GM23338 (cell line): ENCODE data around the gene FES. TPM values are rescaled to one million over a fixed set of nuclear protein-coding genes. Genes with fewer than 3 reads are reported as not detected.

Source experiments
- ATAC-seq: fragments of 200-7000 bp; cut with Tn5 transposase; 3 replicates; pipeline ENCODE4 v1.9.1; 2020
- DNase-seq: peaks from one replicate; pipeline ENCODE4 v3.0.0-alpha.2; 2015; ENCODE audit warnings: low spot score
- H2AFZ ChIP-seq: fragments of 200-600 bp; sonication (generic); 2 replicates; pipeline ENCODE4 v1.8.0; 2016; ENCODE audit warnings: antibody characterized with exemption, mild to moderate bottlenecking, moderate library complexity
- H3F3A ChIP-seq: fragments of 200-600 bp; sonication (generic); replicated peaks from 2 replicates; pipeline ENCODE4 v1.8.0; 2017; ENCODE audit warnings: antibody characterized with exemption, mixed run types, low read depth
- H3K27ac ChIP-seq: fragments of 200-600 bp; sonication (generic); 2 replicates; pipeline ENCODE4 v1.6.1; 2016; ENCODE audit warnings: low read depth
- H3K27me3 ChIP-seq: fragments of 200-600 bp; sonication (generic); 2 replicates; pipeline ENCODE4 v1.8.0; 2016; ENCODE audit warnings: mild to moderate bottlenecking, mixed run types, moderate library complexity; ENCODE audit not compliant: insufficient read depth
- H3K36me3 ChIP-seq: fragments of 200-600 bp; sonication (generic); 2 replicates; pipeline ENCODE4 v1.8.0; 2016; ENCODE audit warnings: mild to moderate bottlenecking; ENCODE audit not compliant: insufficient read depth
- H3K4me1 ChIP-seq: fragments of 200-600 bp; sonication (generic); 2 replicates; pipeline ENCODE4 v1.8.0; 2016; ENCODE audit warnings: mild to moderate bottlenecking, moderate library complexity; ENCODE audit not compliant: insufficient read depth
- H3K4me2 ChIP-seq: fragments of 200-600 bp; sonication (generic); 2 replicates; pipeline ENCODE4 v1.7.1; 2017; ENCODE audit warnings: mixed run types
- H3K4me3 ChIP-seq: fragments of 200-600 bp; sonication (generic); 2 replicates; pipeline ENCODE4 v1.6.1; 2016; ENCODE audit warnings: mixed run types
- H3K79me2 ChIP-seq: fragments of 200-600 bp; sonication (generic); replicated peaks from 2 replicates; pipeline ENCODE4 v1.8.0; 2017; ENCODE audit warnings: mild to moderate bottlenecking; ENCODE audit not compliant: insufficient read depth
- H3K9me2 ChIP-seq: fragments of 200-600 bp; sonication (generic); 2 replicates; pipeline ENCODE4 v1.8.0; 2017; ENCODE audit not compliant: insufficient read depth
- H4K20me1 ChIP-seq: fragments of 200-600 bp; sonication (generic); replicated peaks from 2 replicates; pipeline ENCODE4 v1.8.0; 2017; ENCODE audit warnings: mild to moderate bottlenecking; ENCODE audit not compliant: insufficient read depth
- H3K27ac Mint-ChIP-seq: 2 replicates; pipeline ENCODE4 v1.8.0; 2020; ENCODE audit warnings: inconsistent platforms, mild to moderate bottlenecking, moderate library complexity, mixed read lengths
- H3K27me3 Mint-ChIP-seq: 3 replicates; pipeline ENCODE4 v1.8.0; 2022; ENCODE audit warnings: low read depth, mild to moderate bottlenecking, moderate library complexity, mixed read lengths, inconsistent platforms; ENCODE audit not compliant: insufficient read depth, poor library complexity
- H3K36me3 Mint-ChIP-seq: 3 replicates; pipeline ENCODE4 v1.8.0; 2021; ENCODE audit warnings: low read depth, mild to moderate bottlenecking, inconsistent platforms, moderate library complexity, mixed read lengths
- H3K4me1 Mint-ChIP-seq: 3 replicates; pipeline ENCODE4 v1.8.0; 2020; ENCODE audit warnings: mild to moderate bottlenecking, inconsistent platforms, mixed read lengths
- H3K4me3 Mint-ChIP-seq: 3 replicates; pipeline ENCODE4 v1.8.0; 2021; ENCODE audit warnings: moderate library complexity, mild to moderate bottlenecking, inconsistent platforms, mixed read lengths
- H3K9me3 Mint-ChIP-seq: 3 replicates; pipeline ENCODE4 v1.8.0; 2020; ENCODE audit warnings: moderate library complexity, mild to moderate bottlenecking, inconsistent platforms, mixed read lengths
- CREB1 ChIP-seq: fragments of 250-450 bp; sonication (Bioruptor Pico); IDR thresholded peaks from 2 replicates; pipeline ENCODE4 v1.5.0; 2020; ENCODE audit warnings: low read depth, mild to moderate bottlenecking, moderate library complexity
- ETS1 ChIP-seq: IDR thresholded peaks from 2 replicates; pipeline ENCODE4 v1.6.1; 2016; ENCODE audit warnings: antibody characterized with exemption
- EZH2 ChIP-seq: fragments of 200-600 bp; sonication (generic); IDR thresholded peaks from one replicate; pipeline ENCODE4 v1.8.0; 2017; ENCODE audit warnings: antibody characterized with exemption, mild to moderate bottlenecking, low read depth; ENCODE audit not compliant: unreplicated experiment
- EZH2phosphoT487 ChIP-seq: fragments of 200-600 bp; sonication (generic); IDR thresholded peaks from one replicate; pipeline ENCODE4 v1.8.1; 2018; ENCODE audit warnings: antibody characterized with exemption; ENCODE audit not compliant: unreplicated experiment
- JUNB ChIP-seq: IDR thresholded peaks from one replicate; pipeline ENCODE4 v1.6.1; 2016; ENCODE audit warnings: antibody characterized with exemption; ENCODE audit not compliant: unreplicated experiment
- NANOG ChIP-seq: IDR thresholded peaks from 2 replicates; pipeline ENCODE4 v1.6.1; 2016; ENCODE audit warnings: antibody characterized with exemption, borderline replicate concordance
- POLR2AphosphoS5 ChIP-seq: IDR thresholded peaks from 2 replicates; pipeline ENCODE4 v1.6.1; 2016; ENCODE audit warnings: antibody characterized with exemption, low read depth
- REST ChIP-seq: IDR thresholded peaks from one replicate; pipeline ENCODE4 v1.6.1; 2018; ENCODE audit warnings: antibody characterized with exemption; ENCODE audit not compliant: unreplicated experiment
- STAT1 ChIP-seq: IDR thresholded peaks from one replicate; pipeline ENCODE4 v1.6.1; 2016; ENCODE audit warnings: antibody characterized with exemption; ENCODE audit not compliant: unreplicated experiment
- ZNF114 ChIP-seq: fragments of 250-450 bp; sonication (Bioruptor Pico); IDR thresholded peaks from 2 replicates; pipeline ENCODE4 v1.5.0; 2020; ENCODE audit warnings: mild to moderate bottlenecking, moderate library complexity
- ZNF331 ChIP-seq: fragments of 250-450 bp; sonication (Bioruptor Pico); IDR thresholded peaks from 2 replicates; pipeline ENCODE4 v1.5.0; 2020; ENCODE audit warnings: low read depth, mild to moderate bottlenecking, moderate library complexity
- polyA plus RNA-seq: library from polyadenylated mRNA; unstranded; fragments of >200 nt; fragmentation: Nextera tagmentation; extraction: Ambion mirVana; gene quantifications from 2 replicates; pipeline ENCODE4 v1.2.1, GENCODE V29; 2016
- total RNA-seq: library from RNA; depleted of rRNA; stranded (reverse); fragments of >200 nt; shearing (Covaris generic); gene quantifications from 2 replicates; pipeline ENCODE4 v1.2.3, GENCODE V29; 2014
- TF ChIP-seq, protein P1 (sequence below): fragments of 250-450 bp; sonication (Bioruptor Pico); IDR thresholded peaks from 2 replicates; pipeline ENCODE4 v1.5.0; 2020; ENCODE audit warnings: mild to moderate bottlenecking, moderate library complexity
- TF ChIP-seq, protein P2 (sequence below), 2 experiments: fragments of 200-600 bp in 1 of 2; sonication (generic) in 1 of 2; conservative IDR thresholded peaks; 2 replicates each; pipeline versions ENCODE4 v1.5.1 to v1.6.1; 2016 to 2017; ENCODE audit warnings: antibody characterized with exemption in 2 of 2, low read depth in 2 of 2, mild to moderate bottlenecking in 2 of 2, moderate library complexity in 1 of 2

The FES gene
- total and polyA plus RNA-seq, 2 experiments from 2014 or later: 2.7 to 14.4 TPM

- peak overlapping the region; percentile 95 for H2AFZ ChIP-seq
- H3K4me2 ChIP-seq: peak overlapping the region; percentile 83
- H3K4me1 ChIP-seq: peaks cover 13% of the 10 kb centered on the region
- no peaks in the 10 kb centered on the region for H3K27me3 ChIP-seq
- no peaks in the 10 kb centered on the region for H3K36me3 ChIP-seq
- H3K9me3 Mint-ChIP-seq: no peaks in the 10 kb centered on the region
- H3K36me3 Mint-ChIP-seq: peaks cover 4% of the 10 kb centered on the region; the same call in 2 of the 3 replicates
- no peak overlapping the region for H3K27ac ChIP-seq
- 0 out of 2 replicates have a peak, but pooled peaks cover 5% of the 10 kb centered on the region for H3F3A ChIP-seq
- H3K27me3 Mint-ChIP-seq: peaks cover 10% of the 10 kb centered on the region
- H3K9me2 ChIP-seq: no peaks in the 10 kb centered on the region
- no peak overlapping the region for H3K27ac Mint-ChIP-seq
- DNase-seq (no peak), ATAC-seq (peak; percentile 13)
- no peak for TF ChIP-seq CREB1 (CRISPR knock-in tag)
- TF ChIP-seq ETS1: no peak
- no peak for TF ChIP-seq ZNF114 (CRISPR knock-in tag)
- TF ChIP-seq, protein P1, sequence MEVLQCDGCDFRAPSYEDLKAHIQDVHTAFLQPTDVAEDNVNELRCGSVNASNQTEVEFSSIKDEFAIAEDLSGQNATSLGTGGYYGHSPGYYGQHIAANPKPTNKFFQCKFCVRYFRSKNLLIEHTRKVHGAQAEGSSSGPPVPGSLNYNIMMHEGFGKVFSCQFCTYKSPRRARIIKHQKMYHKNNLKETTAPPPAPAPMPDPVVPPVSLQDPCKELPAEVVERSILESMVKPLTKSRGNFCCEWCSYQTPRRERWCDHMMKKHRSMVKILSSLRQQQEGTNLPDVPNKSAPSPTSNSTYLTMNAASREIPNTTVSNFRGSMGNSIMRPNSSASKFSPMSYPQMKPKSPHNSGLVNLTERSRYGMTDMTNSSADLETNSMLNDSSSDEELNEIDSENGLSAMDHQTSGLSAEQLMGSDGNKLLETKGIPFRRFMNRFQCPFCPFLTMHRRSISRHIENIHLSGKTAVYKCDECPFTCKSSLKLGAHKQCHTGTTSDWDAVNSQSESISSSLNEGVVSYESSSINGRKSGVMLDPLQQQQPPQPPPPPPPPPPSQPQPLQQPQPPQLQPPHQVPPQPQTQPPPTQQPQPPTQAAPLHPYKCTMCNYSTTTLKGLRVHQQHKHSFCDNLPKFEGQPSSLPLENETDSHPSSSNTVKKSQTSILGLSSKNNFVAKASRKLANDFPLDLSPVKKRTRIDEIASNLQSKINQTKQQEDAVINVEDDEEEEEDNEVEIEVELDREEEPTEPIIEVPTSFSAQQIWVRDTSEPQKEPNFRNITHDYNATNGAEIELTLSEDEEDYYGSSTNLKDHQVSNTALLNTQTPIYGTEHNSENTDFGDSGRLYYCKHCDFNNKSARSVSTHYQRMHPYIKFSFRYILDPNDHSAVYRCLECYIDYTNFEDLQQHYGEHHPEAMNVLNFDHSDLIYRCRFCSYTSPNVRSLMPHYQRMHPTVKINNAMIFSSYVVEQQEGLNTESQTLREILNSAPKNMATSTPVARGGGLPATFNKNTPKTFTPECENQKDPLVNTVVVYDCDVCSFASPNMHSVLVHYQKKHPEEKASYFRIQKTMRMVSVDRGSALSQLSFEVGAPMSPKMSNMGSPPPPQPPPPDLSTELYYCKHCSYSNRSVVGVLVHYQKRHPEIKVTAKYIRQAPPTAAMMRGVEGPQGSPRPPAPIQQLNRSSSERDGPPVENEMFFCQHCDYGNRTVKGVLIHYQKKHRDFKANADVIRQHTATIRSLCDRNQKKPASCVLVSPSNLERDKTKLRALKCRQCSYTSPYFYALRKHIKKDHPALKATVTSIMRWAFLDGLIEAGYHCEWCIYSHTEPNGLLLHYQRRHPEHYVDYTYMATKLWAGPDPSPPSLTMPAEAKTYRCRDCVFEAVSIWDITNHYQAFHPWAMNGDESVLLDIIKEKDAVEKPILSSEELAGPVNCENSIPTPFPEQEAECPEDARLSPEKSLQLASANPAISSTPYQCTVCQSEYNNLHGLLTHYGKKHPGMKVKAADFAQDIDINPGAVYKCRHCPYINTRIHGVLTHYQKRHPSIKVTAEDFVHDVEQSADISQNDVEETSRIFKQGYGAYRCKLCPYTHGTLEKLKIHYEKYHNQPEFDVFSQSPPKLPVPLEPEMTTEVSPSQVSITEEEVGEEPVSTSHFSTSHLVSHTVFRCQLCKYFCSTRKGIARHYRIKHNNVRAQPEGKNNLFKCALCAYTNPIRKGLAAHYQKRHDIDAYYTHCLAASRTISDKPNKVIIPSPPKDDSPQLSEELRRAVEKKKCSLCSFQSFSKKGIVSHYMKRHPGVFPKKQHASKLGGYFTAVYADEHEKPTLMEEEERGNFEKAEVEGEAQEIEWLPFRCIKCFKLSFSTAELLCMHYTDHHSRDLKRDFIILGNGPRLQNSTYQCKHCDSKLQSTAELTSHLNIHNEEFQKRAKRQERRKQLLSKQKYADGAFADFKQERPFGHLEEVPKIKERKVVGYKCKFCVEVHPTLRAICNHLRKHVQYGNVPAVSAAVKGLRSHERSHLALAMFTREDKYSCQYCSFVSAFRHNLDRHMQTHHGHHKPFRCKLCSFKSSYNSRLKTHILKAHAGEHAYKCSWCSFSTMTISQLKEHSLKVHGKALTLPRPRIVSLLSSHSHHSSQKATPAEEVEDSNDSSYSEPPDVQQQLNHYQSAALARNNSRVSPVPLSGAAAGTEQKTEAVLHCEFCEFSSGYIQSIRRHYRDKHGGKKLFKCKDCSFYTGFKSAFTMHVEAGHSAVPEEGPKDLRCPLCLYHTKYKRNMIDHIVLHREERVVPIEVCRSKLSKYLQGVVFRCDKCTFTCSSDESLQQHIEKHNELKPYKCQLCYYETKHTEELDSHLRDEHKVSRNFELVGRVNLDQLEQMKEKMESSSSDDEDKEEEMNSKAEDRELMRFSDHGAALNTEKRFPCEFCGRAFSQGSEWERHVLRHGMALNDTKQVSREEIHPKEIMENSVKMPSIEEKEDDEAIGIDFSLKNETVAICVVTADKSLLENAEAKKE: no peak
- TF ChIP-seq, protein P2, sequence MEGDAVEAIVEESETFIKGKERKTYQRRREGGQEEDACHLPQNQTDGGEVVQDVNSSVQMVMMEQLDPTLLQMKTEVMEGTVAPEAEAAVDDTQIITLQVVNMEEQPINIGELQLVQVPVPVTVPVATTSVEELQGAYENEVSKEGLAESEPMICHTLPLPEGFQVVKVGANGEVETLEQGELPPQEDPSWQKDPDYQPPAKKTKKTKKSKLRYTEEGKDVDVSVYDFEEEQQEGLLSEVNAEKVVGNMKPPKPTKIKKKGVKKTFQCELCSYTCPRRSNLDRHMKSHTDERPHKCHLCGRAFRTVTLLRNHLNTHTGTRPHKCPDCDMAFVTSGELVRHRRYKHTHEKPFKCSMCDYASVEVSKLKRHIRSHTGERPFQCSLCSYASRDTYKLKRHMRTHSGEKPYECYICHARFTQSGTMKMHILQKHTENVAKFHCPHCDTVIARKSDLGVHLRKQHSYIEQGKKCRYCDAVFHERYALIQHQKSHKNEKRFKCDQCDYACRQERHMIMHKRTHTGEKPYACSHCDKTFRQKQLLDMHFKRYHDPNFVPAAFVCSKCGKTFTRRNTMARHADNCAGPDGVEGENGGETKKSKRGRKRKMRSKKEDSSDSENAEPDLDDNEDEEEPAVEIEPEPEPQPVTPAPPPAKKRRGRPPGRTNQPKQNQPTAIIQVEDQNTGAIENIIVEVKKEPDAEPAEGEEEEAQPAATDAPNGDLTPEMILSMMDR (conservative IDR thresholded peaks at IDR 0.05; ENCODE audit: low read depth in 2 of 2): no peak
- TF ChIP-seq REST: no peak
- no peak for TF ChIP-seq STAT1
- TF ChIP-seq JUNB: no peak
- no peak for TF ChIP-seq NANOG
- TF ChIP-seq ZNF331 (CRISPR knock-in tag): no peak
- no peak for TF ChIP-seq EZH2
- no peak for TF ChIP-seq POLR2AphosphoS5
- TF ChIP-seq EZH2phosphoT487: no peak
- peak overlapping the region; percentile 57 for H3K4me3 ChIP-seq
- H4K20me1 ChIP-seq: no peaks in the 10 kb centered on the region
- H3K79me2 ChIP-seq: no peaks in the 10 kb centered on the region
- H3K4me3 Mint-ChIP-seq: peak overlapping the region; percentile 50
- H3K4me1 Mint-ChIP-seq: peaks cover 17% of the 10 kb centered on the region
Measured at GRCh38 chr15:90884719-90885431, 571 bp downstream of the FES start.
